ENCODE results near the gene PDPR. TPM values are rescaled to one million over a fixed set of nuclear protein-coding genes. Genes with fewer than 3 reads are reported as not detected.
"Not testable (repeated sequence)": the region's sequence is repeated elsewhere in the genome, so short reads cannot be mapped to it uniquely, and the experiment has no call there.

The PDPR gene
- total RNA-seq, 2 donors from 2014 or later: 9.6 to 14.3 TPM

- TF ChIP-seq CTCF (IDR thresholded peaks at IDR 0.05): no peak
- no peak for TF ChIP-seq POLR2A (IDR thresholded peaks at IDR 0.05)
- Histone ChIP-seq H3K4me1 (no peaks in the 10 kb centered on the region), H3K4me3 (no peak overlapping the region), H3K27ac (no peak overlapping the region), H3K9me3 (no peaks in the 10 kb centered on the region), H3K36me3 (replicated peaks in 1 of 2; ENCODE audit: insufficient read depth in 1 of 2, low read depth in 2 of 2) (peaks cover 21 to 52% of the 10 kb centered on the region in 2 donors), H3K27me3 (no peaks in the 10 kb centered on the region)
- ATAC-seq: no peak
- WGBS, 2 donors: 84 to 89% methylated on average over 17 of the region's 17 CpGs
- intact Hi-C loops (cut with DNase I): no loop called here
- DNase-seq: no peak
Measured at GRCh38 chr16:70151941-70152509, 37.9 kb downstream of the PDPR start.

- Histone ChIP-seq H3K27me3 (no peaks in the 10 kb centered on the region), H3K4me1 (no peaks in the 10 kb centered on the region), H3K36me3 (replicated peaks in 1 of 2; ENCODE audit: insufficient read depth in 1 of 2, low read depth in 2 of 2) (peaks cover 23 to 59% of the 10 kb centered on the region in 2 donors), H3K4me3 (no peak overlapping the region), H3K27ac (no peak overlapping the region), H3K9me3 (no peaks in the 10 kb centered on the region)
- DNase-seq (no peak), ATAC-seq (no peak)
- TF ChIP-seq POLR2A (IDR thresholded peaks at IDR 0.05): no peak
- TF ChIP-seq CTCF (IDR thresholded peaks at IDR 0.05): no peak
- WGBS, 2 donors: 91 to 95% methylated on average over 13 of the region's 13 CpGs
- intact Hi-C loops (cut with DNase I): no loop called here
Measured at GRCh38 chr16:70152578-70153302, 38.6 kb downstream of the PDPR start.

GRCh38 chr16:70154736-70155135 lies 40.6 kb downstream of the PDPR start:
- DNase-seq; H3K27me3 ChIP-seq; ATAC-seq; H3K4me3 ChIP-seq; intact Hi-C loops (cut with DNase I); H3K27ac ChIP-seq; H3K9me3 ChIP-seq; H3K4me1 ChIP-seq: not testable (repeated sequence)
- 91 to 94% methylated on average over 10 of the region's 10 CpGs for WGBS, 2 donors
- H3K36me3 ChIP-seq (replicated peaks in 1 of 2; ENCODE audit: insufficient read depth in 1 of 2, low read depth in 2 of 2): peaks cover 28 to 61% of the 10 kb centered on the region in 2 donors

GRCh38 chr16:70156207-70156978 lies 42.3 kb downstream of the PDPR start:
- Histone ChIP-seq H3K27ac (no peak overlapping the region), H3K4me3 (no peak overlapping the region), H3K9me3 (no peaks in the 10 kb centered on the region), H3K27me3 (no peaks in the 10 kb centered on the region), H3K36me3 (replicated peaks in 1 of 2; ENCODE audit: insufficient read depth in 1 of 2, low read depth in 2 of 2) (peaks cover 28 to 63% of the 10 kb centered on the region in 2 donors), H3K4me1 (no peaks in the 10 kb centered on the region)
- TF ChIP-seq POLR2A (IDR thresholded peaks at IDR 0.05) (no peak), CTCF (IDR thresholded peaks at IDR 0.05) (no peak)
- WGBS, 2 donors: 89 to 91% methylated on average over 29 of the region's 29 CpGs
- no peak for DNase-seq
- ATAC-seq: no peak
- intact Hi-C loops (cut with DNase I): no loop called here

GRCh38 chr16:70157105-70157476 lies 43.0 kb downstream of the PDPR start:
- TF ChIP-seq CTCF (IDR thresholded peaks at IDR 0.05) (no peak), POLR2A (IDR thresholded peaks at IDR 0.05) (no peak)
- Histone ChIP-seq H3K4me3 (no peak overlapping the region), H3K4me1 (no peaks in the 10 kb centered on the region), H3K27me3 (no peaks in the 10 kb centered on the region), H3K27ac (no peak overlapping the region), H3K9me3 (no peaks in the 10 kb centered on the region), H3K36me3 (replicated peaks in 1 of 2; ENCODE audit: insufficient read depth in 1 of 2, low read depth in 2 of 2) (peaks cover 28 to 58% of the 10 kb centered on the region in 2 donors)
- intact Hi-C loops (cut with DNase I): no loop called here
- no peak for DNase-seq
- WGBS, 2 donors: 80 to 82% methylated on average over 11 of the region's 11 CpGs
- ATAC-seq: no peak
